HepG2 (cell line): Measurements from ENCODE around the gene ATE1. TPM values are rescaled to one million over a fixed set of nuclear protein-coding genes. Genes with fewer than 3 reads are reported as not detected.

Source experiments
- AFF4 ChIP-seq: sonication (generic); formaldehyde crosslinking; IDR thresholded peaks from 2 replicates; pipeline ENCODE4 v1.4.0; 2020; ENCODE audit warnings: missing genetic modification reagents
- AKAP8 ChIP-seq: sonication (generic); formaldehyde crosslinking; IDR thresholded peaks from 2 replicates; pipeline ENCODE4 v1.5.1; 2020; ENCODE audit warnings: mild to moderate bottlenecking, missing genetic modification reagents
- BORCS8-MEF2B ChIP-seq: sonication (generic); formaldehyde crosslinking; IDR thresholded peaks from 2 replicates; pipeline ENCODE4 v1.8.0; 2022; ENCODE audit warnings: mild to moderate bottlenecking, missing genetic modification reagents
- EHMT2 ChIP-seq: fragments of 200-600 bp; sonication (generic); IDR thresholded peaks from 2 replicates; pipeline ENCODE4 v1.7.0; 2017; ENCODE audit warnings: antibody characterized with exemption, low read depth, low read length, borderline replicate concordance
- HNRNPL ChIP-seq: fragments of 200-400 bp; formaldehyde crosslinking; IDR thresholded peaks from 2 replicates; pipeline ENCODE4 v1.6.1; 2017; ENCODE audit warnings: mild to moderate bottlenecking, low read depth, low read length
- HNRNPUL1 ChIP-seq: fragments of 200-400 bp; formaldehyde crosslinking; IDR thresholded peaks from 2 replicates; pipeline ENCODE4 v1.6.1; 2017; ENCODE audit warnings: low read depth, mild to moderate bottlenecking, low read length, moderate library complexity
- HOXA9 ChIP-seq: sonication (generic); formaldehyde crosslinking; IDR thresholded peaks from 2 replicates; pipeline ENCODE4 v1.8.1; 2022; ENCODE audit warnings: missing genetic modification reagents, mild to moderate bottlenecking, moderate library complexity, borderline replicate concordance
- NFYB ChIP-seq: sonication (generic); formaldehyde crosslinking; IDR thresholded peaks from 2 replicates; pipeline ENCODE4 v1.4.0; 2020; ENCODE audit warnings: missing genetic modification reagents
- RAD51 ChIP-seq: fragments of 450-650 bp; IDR thresholded peaks from 2 replicates; pipeline ENCODE4 v1.6.1; 2016; ENCODE audit warnings: borderline replicate concordance
- SP140L ChIP-seq: sonication (generic); formaldehyde crosslinking; IDR thresholded peaks from 2 replicates; pipeline ENCODE4 v1.4.0; 2020; ENCODE audit warnings: missing genetic modification reagents, borderline replicate concordance
- ZFY ChIP-seq: sonication (generic); formaldehyde crosslinking; IDR thresholded peaks from 2 replicates; pipeline ENCODE4 v1.4.0; 2020; ENCODE audit warnings: missing genetic modification reagents
- ZNF251 ChIP-seq: sonication (generic); formaldehyde crosslinking; IDR thresholded peaks from 2 replicates; pipeline ENCODE4 v1.9.0; 2021; ENCODE audit warnings: mild to moderate bottlenecking, missing genetic modification reagents
- ZNF883 ChIP-seq: sonication (generic); formaldehyde crosslinking; IDR thresholded peaks from 2 replicates; pipeline ENCODE4 v1.5.1; 2020; ENCODE audit warnings: mild to moderate bottlenecking, missing genetic modification reagents; ENCODE audit errors: not compliant biosample characterization
- polyA plus RNA-seq, 8 experiments: library from polyadenylated mRNA; depleted of rRNA in 3 of 8; stranded (reverse) in 7 of 8; unstranded in 1 of 8; fragments of >200 nt; fragmentation: Illumina TruSeq in 4 of 8; extraction: Trizol in 4 of 8; gene quantifications; 2 replicates each; pipeline versions ENCODE4 v1.2.1 to v1.2.3, GENCODE V29; 2011 to 2016; ENCODE audit warnings: low read depth in 4 of 8, missing spikeins in 1 of 8, mixed read lengths in 1 of 8; ENCODE audit not compliant: insufficient read depth in 1 of 8
- total RNA-seq, 5 experiments: library from RNA; depleted of rRNA; stranded (reverse); fragments of >200 nt; fragmentation: Illumina TruSeq; extraction: Trizol; gene quantifications; 2 replicates each; pipeline ENCODE4 v1.2.3, GENCODE V29; 2016; ENCODE audit warnings: low read depth in 1 of 5
- TF ChIP-seq, protein P1 (sequence below): sonication (generic); formaldehyde crosslinking; IDR thresholded peaks from 2 replicates; pipeline ENCODE4 v1.8.1; 2022; ENCODE audit warnings: mild to moderate bottlenecking, missing genetic modification reagents
- TF ChIP-seq, protein P2 (sequence below): sonication (generic); formaldehyde crosslinking; IDR thresholded peaks from 2 replicates; pipeline ENCODE4 v1.4.0; 2020; ENCODE audit warnings: mild to moderate bottlenecking, missing genetic modification reagents, borderline replicate concordance
- TF ChIP-seq, protein P3 (sequence below): sonication (generic); formaldehyde crosslinking; IDR thresholded peaks from 2 replicates; pipeline ENCODE4 v1.5.0; 2020; ENCODE audit warnings: missing genetic modification reagents

ATE1 gene
- total and polyA plus RNA-seq, 2 of the 13 experiments (the other 11 are each of a cell fraction or from before 2014, with no cell fraction given), result 17.5 to 42.2 TPM

- TF ChIP-seq ZNF883 (CRISPR knock-in tag) (peak; percentile 78), AKAP8 (peak; percentile 85), ZNF251 (CRISPR knock-in tag) (no peak), HNRNPL (peak; percentile 72), NFYB (CRISPR knock-in tag) (peak; percentile 33; the same call in 1 of the 2 replicates), EHMT2 (no peak), RAD51 (no peak), AFF4 (CRISPR knock-in tag) (no peak), HNRNPUL1 (no peak), HOXA9 (CRISPR knock-in tag) (no peak), ZFY (peak; percentile 93), SP140L (CRISPR knock-in tag) (no peak), BORCS8-MEF2B (CRISPR knock-in tag) (no peak)
- TF ChIP-seq, protein P1, sequence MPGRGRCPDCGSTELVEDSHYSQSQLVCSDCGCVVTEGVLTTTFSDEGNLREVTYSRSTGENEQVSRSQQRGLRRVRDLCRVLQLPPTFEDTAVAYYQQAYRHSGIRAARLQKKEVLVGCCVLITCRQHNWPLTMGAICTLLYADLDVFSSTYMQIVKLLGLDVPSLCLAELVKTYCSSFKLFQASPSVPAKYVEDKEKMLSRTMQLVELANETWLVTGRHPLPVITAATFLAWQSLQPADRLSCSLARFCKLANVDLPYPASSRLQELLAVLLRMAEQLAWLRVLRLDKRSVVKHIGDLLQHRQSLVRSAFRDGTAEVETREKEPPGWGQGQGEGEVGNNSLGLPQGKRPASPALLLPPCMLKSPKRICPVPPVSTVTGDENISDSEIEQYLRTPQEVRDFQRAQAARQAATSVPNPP (CRISPR knock-in tag), result peak; percentile 55; the same call in 1 of the 2 replicates
- TF ChIP-seq, protein P2, sequence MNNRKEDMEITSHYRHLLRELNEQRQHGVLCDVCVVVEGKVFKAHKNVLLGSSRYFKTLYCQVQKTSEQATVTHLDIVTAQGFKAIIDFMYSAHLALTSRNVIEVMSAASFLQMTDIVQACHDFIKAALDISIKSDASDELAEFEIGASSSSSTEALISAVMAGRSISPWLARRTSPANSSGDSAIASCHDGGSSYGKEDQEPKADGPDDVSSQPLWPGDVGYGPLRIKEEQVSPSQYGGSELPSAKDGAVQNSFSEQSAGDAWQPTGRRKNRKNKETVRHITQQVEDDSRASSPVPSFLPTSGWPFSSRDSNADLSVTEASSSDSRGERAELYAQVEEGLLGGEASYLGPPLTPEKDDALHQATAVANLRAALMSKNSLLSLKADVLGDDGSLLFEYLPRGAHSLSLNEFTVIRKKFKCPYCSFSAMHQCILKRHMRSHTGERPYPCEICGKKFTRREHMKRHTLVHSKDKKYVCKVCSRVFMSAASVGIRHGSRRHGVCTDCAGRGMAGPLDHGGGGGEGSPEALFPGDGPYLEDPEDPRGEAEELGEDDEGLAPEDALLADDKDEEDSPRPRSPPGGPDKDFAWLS, result no peak
- TF ChIP-seq, protein P3, sequence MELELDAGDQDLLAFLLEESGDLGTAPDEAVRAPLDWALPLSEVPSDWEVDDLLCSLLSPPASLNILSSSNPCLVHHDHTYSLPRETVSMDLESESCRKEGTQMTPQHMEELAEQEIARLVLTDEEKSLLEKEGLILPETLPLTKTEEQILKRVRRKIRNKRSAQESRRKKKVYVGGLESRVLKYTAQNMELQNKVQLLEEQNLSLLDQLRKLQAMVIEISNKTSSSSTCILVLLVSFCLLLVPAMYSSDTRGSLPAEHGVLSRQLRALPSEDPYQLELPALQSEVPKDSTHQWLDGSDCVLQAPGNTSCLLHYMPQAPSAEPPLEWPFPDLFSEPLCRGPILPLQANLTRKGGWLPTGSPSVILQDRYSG (CRISPR knock-in tag), result no peak
Observed at GRCh38 chr10:121927841-121928527, at the start of gene ATE1 (continued).
